Progenitor cell of endocrine pancreas (in vitro differentiated cells): ENCODE measurements around the gene ZSCAN1. TPM values are rescaled to one million over a fixed set of nuclear protein-coding genes. Genes with fewer than 3 reads are reported as not detected.

Source experiments
- DNase-seq: peaks from one replicate; pipeline ENCODE4 v3.0.0; 2021; ENCODE audit warnings: low spot score; ENCODE audit not compliant: unreplicated experiment
- H3K27ac Mint-ChIP-seq: 2 replicates; pipeline ENCODE4 v1.8.0; 2021; ENCODE audit warnings: mild to moderate bottlenecking, moderate library complexity, mixed read lengths
- H3K27me3 Mint-ChIP-seq: 2 replicates; pipeline ENCODE4 v1.8.0; 2021; ENCODE audit warnings: mixed read lengths
- H3K36me3 Mint-ChIP-seq: 2 replicates; pipeline ENCODE4 v1.8.0; 2022; ENCODE audit warnings: mixed read lengths; ENCODE audit not compliant: insufficient read depth
- H3K4me1 Mint-ChIP-seq: 2 replicates; pipeline ENCODE4 v1.8.0; 2021; ENCODE audit warnings: low read depth, mixed read lengths
- H3K4me3 Mint-ChIP-seq: 2 replicates; pipeline ENCODE4 v1.8.0; 2021; ENCODE audit warnings: low read depth, mild to moderate bottlenecking, moderate library complexity, mixed read lengths
- H3K9me3 Mint-ChIP-seq: 2 replicates; pipeline ENCODE4 v1.8.0; 2021; ENCODE audit warnings: low read depth, mixed read lengths
- total RNA-seq: library from RNA; stranded (reverse); gene quantifications from 2 replicates; pipeline ENCODE4 v1.2.1, GENCODE V29; 2021
- TF ChIP-seq, protein P1 (sequence below): fragments of 200-600 bp; sonication (generic); IDR thresholded peaks from one replicate; pipeline ENCODE4 v1.5.0; 2021; ENCODE audit warnings: antibody characterized with exemption, mild to moderate bottlenecking; ENCODE audit not compliant: unreplicated experiment

Gene ZSCAN1
- total RNA-seq, 1 donor from 2014 or later, result 4.8 TPM

DNA sequence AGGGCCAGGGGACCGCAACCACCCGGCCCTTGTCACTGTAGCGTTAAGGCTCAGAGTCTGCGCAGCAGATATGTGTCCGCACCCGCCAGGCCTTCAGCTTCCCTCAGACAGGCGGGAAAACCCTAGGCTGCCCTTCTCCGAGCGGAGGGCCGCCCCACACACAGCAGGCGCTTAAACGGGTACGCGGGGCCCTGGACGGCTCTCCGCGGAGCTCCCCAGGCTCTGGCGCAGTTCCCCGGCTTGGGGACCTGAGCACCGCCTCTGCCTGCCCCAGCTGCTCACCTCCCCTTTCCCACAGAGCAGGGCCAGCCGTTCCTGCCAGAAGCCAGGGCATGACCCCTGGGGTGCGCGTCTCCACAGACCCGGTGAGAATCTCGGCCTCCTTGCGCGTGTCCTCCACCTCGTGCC, 25.9 kb downstream of the ZSCAN1 start:
- H3K27me3 Mint-ChIP-seq, result peaks cover 6% of the 10 kb centered on the region
- H3K9me3 Mint-ChIP-seq, result peaks cover 35% of the 10 kb centered on the region
- DNase-seq, result no peak
- peaks cover 40% of the 10 kb centered on the region for H3K36me3 Mint-ChIP-seq
- TF ChIP-seq, protein P1, sequence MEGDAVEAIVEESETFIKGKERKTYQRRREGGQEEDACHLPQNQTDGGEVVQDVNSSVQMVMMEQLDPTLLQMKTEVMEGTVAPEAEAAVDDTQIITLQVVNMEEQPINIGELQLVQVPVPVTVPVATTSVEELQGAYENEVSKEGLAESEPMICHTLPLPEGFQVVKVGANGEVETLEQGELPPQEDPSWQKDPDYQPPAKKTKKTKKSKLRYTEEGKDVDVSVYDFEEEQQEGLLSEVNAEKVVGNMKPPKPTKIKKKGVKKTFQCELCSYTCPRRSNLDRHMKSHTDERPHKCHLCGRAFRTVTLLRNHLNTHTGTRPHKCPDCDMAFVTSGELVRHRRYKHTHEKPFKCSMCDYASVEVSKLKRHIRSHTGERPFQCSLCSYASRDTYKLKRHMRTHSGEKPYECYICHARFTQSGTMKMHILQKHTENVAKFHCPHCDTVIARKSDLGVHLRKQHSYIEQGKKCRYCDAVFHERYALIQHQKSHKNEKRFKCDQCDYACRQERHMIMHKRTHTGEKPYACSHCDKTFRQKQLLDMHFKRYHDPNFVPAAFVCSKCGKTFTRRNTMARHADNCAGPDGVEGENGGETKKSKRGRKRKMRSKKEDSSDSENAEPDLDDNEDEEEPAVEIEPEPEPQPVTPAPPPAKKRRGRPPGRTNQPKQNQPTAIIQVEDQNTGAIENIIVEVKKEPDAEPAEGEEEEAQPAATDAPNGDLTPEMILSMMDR, result no peak
- peaks cover 3% of the 10 kb centered on the region for H3K4me1 Mint-ChIP-seq
- peak overlapping the region; percentile 76 for H3K4me3 Mint-ChIP-seq
- peak overlapping the region; percentile 98 for H3K27ac Mint-ChIP-seq

DNA sequence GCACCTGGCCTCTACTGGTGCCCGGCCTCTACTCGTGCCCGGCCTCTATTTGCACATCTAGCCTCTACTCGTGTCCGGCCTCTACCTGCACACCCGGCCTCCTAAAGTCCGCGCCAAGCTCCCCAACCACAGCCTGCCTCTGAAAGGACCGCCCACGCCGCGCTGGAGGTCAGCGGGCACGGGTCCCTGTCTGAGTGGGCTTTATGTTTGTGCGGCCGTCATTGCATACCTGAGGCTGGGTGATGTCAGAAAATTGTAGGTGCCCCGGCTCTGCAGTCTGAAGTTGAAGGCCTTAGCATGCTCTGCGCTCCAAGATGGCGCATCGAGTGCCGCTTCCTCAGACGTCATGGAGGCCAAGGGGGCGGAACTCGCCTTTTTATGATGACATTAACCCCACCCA, 26.4 kb downstream of the ZSCAN1 start:
- TF ChIP-seq, protein P1, result no peak
- H3K27me3 Mint-ChIP-seq, result peaks cover 5% of the 10 kb centered on the region
- H3K4me1 Mint-ChIP-seq, result peaks cover 3% of the 10 kb centered on the region
- DNase-seq, result no peak
- peaks cover 45% of the 10 kb centered on the region for H3K36me3 Mint-ChIP-seq
- peak overlapping the region; percentile 59 for H3K4me3 Mint-ChIP-seq
- H3K9me3 Mint-ChIP-seq, result peaks cover 38% of the 10 kb centered on the region
- H3K27ac Mint-ChIP-seq, result peak overlapping the region; percentile 73

DNA sequence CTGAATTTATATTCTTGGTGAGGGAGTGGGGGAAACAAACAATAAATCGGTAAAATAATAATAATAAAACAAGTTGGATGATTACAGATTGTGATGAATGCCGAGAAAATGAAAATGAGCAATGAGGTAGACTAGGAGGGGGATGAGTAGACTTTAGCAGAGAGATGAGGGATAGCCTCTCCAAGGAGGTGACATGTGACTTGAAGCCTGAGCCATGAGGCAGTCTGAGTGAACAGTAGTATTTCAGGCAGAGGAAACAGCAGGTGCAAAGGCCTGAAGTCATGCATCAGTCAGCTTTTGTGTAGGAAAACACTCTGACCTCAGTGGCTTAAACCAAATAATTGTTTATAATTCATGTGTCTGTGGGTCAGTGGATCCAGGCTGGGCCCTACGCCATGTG, 29.9 kb downstream of the ZSCAN1 start:
- Mint-ChIP-seq H3K4me1 (peaks cover 2% of the 10 kb centered on the region), H3K9me3 (peaks cover 59% of the 10 kb centered on the region), H3K27me3 (no peaks in the 10 kb centered on the region), H3K36me3 (peaks cover 76% of the 10 kb centered on the region), H3K4me3 (no peak overlapping the region), H3K27ac (no peak overlapping the region)
- TF ChIP-seq, protein P1, result no peak
- no peak for DNase-seq

- no peak for DNase-seq
- H3K36me3 Mint-ChIP-seq, result peaks cover 82% of the 10 kb centered on the region
- no peaks in the 10 kb centered on the region for H3K27me3 Mint-ChIP-seq
These were observed 33.6 kb downstream of the ZSCAN1 start for GRCh38 chr19:58067240-58067912.

DNA sequence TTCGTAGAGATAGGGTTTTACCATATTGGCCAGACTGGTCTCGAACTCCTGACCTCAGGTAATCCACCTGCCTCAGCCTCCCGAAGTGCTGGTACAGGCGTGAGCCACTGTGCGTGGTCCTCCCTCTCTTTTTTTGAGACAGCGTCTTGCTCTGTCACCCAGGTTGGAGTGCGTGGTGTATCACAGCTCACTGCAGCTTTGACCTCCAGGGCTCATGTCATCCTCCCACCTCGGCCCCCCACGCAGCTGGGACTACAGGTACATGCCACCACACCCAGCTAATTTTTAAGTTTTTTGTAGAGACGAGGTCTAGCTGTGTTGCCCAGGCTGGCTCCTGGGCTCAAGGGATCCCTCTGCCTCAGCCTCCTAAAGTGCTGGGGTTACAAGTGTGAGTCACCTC, 46.0 kb downstream of the ZSCAN1 start:
- peaks cover 29% of the 10 kb centered on the region for H3K36me3 Mint-ChIP-seq
- H3K4me1 Mint-ChIP-seq, result no peaks in the 10 kb centered on the region
- DNase-seq, result no peak
- peaks cover 24% of the 10 kb centered on the region for H3K9me3 Mint-ChIP-seq
- no peak overlapping the region for H3K4me3 Mint-ChIP-seq
- no peaks in the 10 kb centered on the region for H3K27me3 Mint-ChIP-seq
- no peak overlapping the region for H3K27ac Mint-ChIP-seq
- TF ChIP-seq, protein P1, result no peak

More at GRCh38 chr19:58067240-58067912, 33.6 kb downstream of the ZSCAN1 start:
- TF ChIP-seq, protein P1, result no peak
- Mint-ChIP-seq H3K27ac (peak overlapping the region; percentile 84), H3K9me3 (peaks cover 58% of the 10 kb centered on the region), H3K4me1 (no peaks in the 10 kb centered on the region), H3K4me3 (no peak overlapping the region)
